Measurements from ENCODE around the gene MAP4K5. TPM values are rescaled to one million over a fixed set of nuclear protein-coding genes. Genes with fewer than 3 reads are reported as not detected.

Gene MAP4K5
- total RNA-seq, 4 donors from 2014 or later = 40.8 to 173 (median 105) TPM

GRCh38 chr14:50528000-50528399, 4.4 kb downstream of the MAP4K5 start:
- 91 to 100% methylated on average over 1 of the region's 1 CpG for WGBS, 2 donors (ENCODE audit: low coverage in 1 of 2)

GRCh38 chr14:50524731-50525515, 7.4 kb downstream of the MAP4K5 start:
- TF ChIP-seq EP300 (IDR thresholded peaks at IDR 0.05; ENCODE audit: low read depth) (no peak), CTCF (IDR thresholded peaks at IDR 0.05) (no peak), POLR2A (IDR thresholded peaks at IDR 0.05) (no peak), POLR2AphosphoS5 (IDR thresholded peaks at IDR 0.05) (no peak)
- no peaks in the 10 kb centered on the region for H3K9me3 ChIP-seq
- no peak for DNase-seq
- H3K36me3 ChIP-seq = no peaks in the 10 kb centered on the region
- 79 to 93% methylated on average over 6 of the region's 6 CpGs for WGBS, 2 donors (ENCODE audit: low coverage in 1 of 2)
- in situ Hi-C loops (cut with MboI; ENCODE audit: low pct_ligation_motif_present in 1 of 4, low pct_unique_long_range_greater_than_20kb in 1 of 4, low sequenced_read_pairs in 3 of 4) = loop anchor here in 3 of 4 donors (5.0 to 25.0 kb wide), 3 partner anchors 200 to 663 kb away; partner anchors contain the start of gene NEMF (in 2 of the 3)
- H3K27me3 ChIP-seq = no peaks in the 10 kb centered on the region
- H3K4me1 ChIP-seq = peaks cover 19 to 67% (median 32%) of the 10 kb centered on the region in 4 donors
- no peak overlapping the region for H3K27ac ChIP-seq
- H3K4me3 ChIP-seq = no peak overlapping the region
- intact Hi-C loops (cut with DNase I; ENCODE audit: low total_unique reads) = no loop called here

More at GRCh38 chr14:50528000-50528399, 4.4 kb downstream of the MAP4K5 start:
- Histone ChIP-seq H3K27ac (no peak overlapping the region), H3K9me3 (no peaks in the 10 kb centered on the region), H3K27me3 (no peaks in the 10 kb centered on the region), H3K4me3 (no peak overlapping the region), H3K4me1 (peaks cover 20 to 62% (median 29%) of the 10 kb centered on the region in 4 donors), H3K36me3 (no peaks in the 10 kb centered on the region)
- in situ Hi-C loops (cut with MboI; ENCODE audit: low pct_ligation_motif_present in 1 of 4, low pct_unique_long_range_greater_than_20kb in 1 of 4, low sequenced_read_pairs in 3 of 4) = loop anchor here in 3 of 4 donors (5.0 to 25.0 kb wide), 3 partner anchors 203 to 666 kb away; partner anchors contain the start of gene NEMF (in 2 of the 3)
- DNase-seq = no peak
- TF ChIP-seq CTCF (IDR thresholded peaks at IDR 0.05) (no peak), EP300 (IDR thresholded peaks at IDR 0.05; ENCODE audit: low read depth) (no peak), POLR2AphosphoS5 (IDR thresholded peaks at IDR 0.05) (no peak), POLR2A (IDR thresholded peaks at IDR 0.05) (no peak)
- intact Hi-C loops (cut with DNase I; ENCODE audit: low total_unique reads) = no loop called here

- in situ Hi-C loops (cut with MboI; ENCODE audit: low pct_ligation_motif_present in 1 of 4, low pct_unique_long_range_greater_than_20kb in 1 of 4, low sequenced_read_pairs in 3 of 4) (loop anchor here in 1 of 4 donors (10.0 kb wide), 1 partner anchor 199 kb away; no protein-coding TSS in a partner anchor), intact Hi-C loops (cut with DNase I; ENCODE audit: low total_unique reads) (no loop called here)
- no peaks in the 10 kb centered on the region for H3K36me3 ChIP-seq
- no peaks in the 10 kb centered on the region for H3K27me3 ChIP-seq
- no peak for DNase-seq
- no peaks in the 10 kb centered on the region for H3K9me3 ChIP-seq
- TF ChIP-seq CTCF (IDR thresholded peaks at IDR 0.05) = no peak
- TF ChIP-seq POLR2AphosphoS5 (IDR thresholded peaks at IDR 0.05) = no peak
- TF ChIP-seq EP300 (IDR thresholded peaks at IDR 0.05; ENCODE audit: low read depth) = no peak
- TF ChIP-seq POLR2A (IDR thresholded peaks at IDR 0.05) = no peak
- no peak overlapping the region for H3K4me3 ChIP-seq
- 66 to 77% methylated on average over 2 of the region's 2 CpGs for WGBS, 2 donors (ENCODE audit: low coverage in 1 of 2)
- peaks cover 19 to 58% (median 30%) of the 10 kb centered on the region in 4 donors for H3K4me1 ChIP-seq
- H3K27ac ChIP-seq = no peak overlapping the region
Measured at GRCh38 chr14:50524060-50524459, 8.3 kb downstream of the MAP4K5 start.

GRCh38 chr14:50523271-50524041, 8.9 kb downstream of the MAP4K5 start:
- 88 to 96% methylated on average over 3 to 5 of the region's 5 CpGs for WGBS, 2 donors (ENCODE audit: low coverage in 1 of 2)
- in situ Hi-C loops (cut with MboI; ENCODE audit: low pct_ligation_motif_present in 1 of 4, low pct_unique_long_range_greater_than_20kb in 1 of 4, low sequenced_read_pairs in 3 of 4) (loop anchor here in 1 of 4 donors (10.0 kb wide), 1 partner anchor 199 kb away; no protein-coding TSS in a partner anchor), intact Hi-C loops (cut with DNase I; ENCODE audit: low total_unique reads) (no loop called here)
- Histone ChIP-seq H3K27ac (no peak overlapping the region), H3K4me3 (no peak overlapping the region), H3K36me3 (no peaks in the 10 kb centered on the region), H3K27me3 (no peaks in the 10 kb centered on the region), H3K4me1 (peaks cover 19 to 52% (median 30%) of the 10 kb centered on the region in 4 donors), H3K9me3 (no peaks in the 10 kb centered on the region)
- no peak for DNase-seq
- TF ChIP-seq POLR2AphosphoS5 (IDR thresholded peaks at IDR 0.05) (no peak), CTCF (IDR thresholded peaks at IDR 0.05) (no peak), POLR2A (IDR thresholded peaks at IDR 0.05) (no peak), EP300 (IDR thresholded peaks at IDR 0.05; ENCODE audit: low read depth) (no peak)

Measured in transverse colon (tissue), 4 donors.